ENCODE measurements around the gene ITPRID2.
A peak's percentile ranks its signal among the peaks of the same experiment; 100 is the strongest.

Gene ITPRID2

DNA sequence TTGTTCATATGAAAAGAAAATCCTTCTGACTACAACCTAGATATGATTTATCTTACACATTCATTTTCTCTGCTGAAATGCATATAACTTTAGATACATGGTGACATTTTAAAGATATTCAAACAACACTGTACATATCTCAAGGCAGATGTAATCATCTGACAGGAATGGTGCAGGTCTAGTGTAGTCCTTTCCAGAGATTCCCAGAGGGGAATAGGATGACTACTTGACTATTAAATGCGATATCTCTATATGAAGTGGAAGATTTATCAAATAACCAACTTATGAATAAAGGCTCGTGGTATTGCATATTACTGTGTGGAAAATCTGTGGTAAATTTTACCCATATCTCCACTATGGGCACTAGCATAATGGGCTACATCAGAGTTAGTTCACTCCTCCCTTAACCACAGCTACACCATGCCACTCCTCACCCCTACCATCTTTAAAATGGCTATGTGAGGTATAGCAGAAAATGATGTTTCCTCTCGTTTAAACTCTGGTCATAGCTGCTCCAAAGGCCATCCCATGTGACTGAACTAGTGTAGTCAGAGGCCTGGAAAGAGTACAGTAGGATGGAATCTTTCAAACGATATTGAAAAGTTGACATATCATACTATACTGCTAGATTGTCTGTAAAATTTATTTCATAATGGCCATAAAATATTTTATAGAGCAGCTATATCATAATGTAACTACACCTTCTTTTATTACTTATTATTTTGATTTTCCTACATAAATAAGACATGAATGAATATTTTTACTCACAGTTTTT is 9.1 kb upstream of the ITPRID2 start:
- DNase-seq, result no peak

DNA sequence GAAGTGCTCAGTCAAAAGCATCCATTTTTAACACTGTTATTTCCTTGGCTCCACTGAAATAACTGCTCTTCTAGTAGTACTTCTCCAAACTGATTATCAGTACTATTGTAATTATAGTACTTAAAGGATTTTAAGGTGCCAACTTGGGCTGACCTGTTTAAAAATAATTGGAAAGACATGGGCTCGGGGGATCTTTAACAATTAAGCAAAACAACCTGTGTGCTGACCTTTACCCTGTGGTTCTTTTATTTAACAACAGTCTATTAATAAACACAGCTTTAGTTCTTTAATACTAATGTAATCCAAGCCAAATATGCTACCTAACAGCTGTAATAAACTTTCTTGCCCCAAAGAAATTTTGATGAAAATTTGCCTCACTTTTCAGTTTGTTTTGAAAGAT is 6.9 kb upstream of the ITPRID2 start:
- no peak for DNase-seq

DNA sequence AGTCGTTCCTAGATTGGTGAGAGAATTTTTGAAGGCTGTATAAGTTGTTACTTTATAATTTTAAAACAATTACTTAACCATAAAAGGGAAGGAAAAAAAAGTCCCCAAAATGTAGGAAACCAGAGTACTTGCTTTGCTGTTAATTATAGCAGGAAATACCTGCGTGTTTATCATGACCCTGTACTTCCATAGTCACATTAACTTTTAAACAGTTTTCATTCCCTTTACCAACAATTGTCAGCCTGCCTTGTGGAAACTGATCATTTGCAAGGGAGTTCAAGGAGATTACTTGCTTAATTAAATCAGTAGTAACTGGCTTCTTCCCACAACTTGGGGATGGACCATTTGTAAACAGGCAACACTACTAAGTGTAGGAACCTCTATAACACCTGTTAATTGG is 6.4 kb upstream of the ITPRID2 start:
- no peak for DNase-seq

DNA sequence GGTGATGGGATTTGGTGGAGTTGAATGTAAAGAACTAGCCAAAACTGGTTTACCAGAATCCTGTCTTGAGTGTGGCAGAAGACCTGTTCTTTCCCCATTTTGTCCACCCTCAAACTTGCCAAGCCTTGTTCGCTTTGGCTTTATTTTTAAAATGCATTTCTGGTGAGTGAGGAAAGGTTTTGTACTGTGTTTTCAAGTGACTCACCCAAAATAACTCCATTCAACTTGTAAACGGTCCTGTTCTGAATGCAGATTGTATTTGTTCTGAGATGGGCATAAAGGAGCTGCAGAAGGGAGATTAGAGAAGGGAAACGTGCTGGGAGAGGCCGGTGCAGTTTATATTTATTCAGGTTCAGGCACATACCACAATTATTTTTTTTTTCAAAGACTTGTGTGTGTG is 5.3 kb upstream of the ITPRID2 start:
- DNase-seq, result no peak

DNA sequence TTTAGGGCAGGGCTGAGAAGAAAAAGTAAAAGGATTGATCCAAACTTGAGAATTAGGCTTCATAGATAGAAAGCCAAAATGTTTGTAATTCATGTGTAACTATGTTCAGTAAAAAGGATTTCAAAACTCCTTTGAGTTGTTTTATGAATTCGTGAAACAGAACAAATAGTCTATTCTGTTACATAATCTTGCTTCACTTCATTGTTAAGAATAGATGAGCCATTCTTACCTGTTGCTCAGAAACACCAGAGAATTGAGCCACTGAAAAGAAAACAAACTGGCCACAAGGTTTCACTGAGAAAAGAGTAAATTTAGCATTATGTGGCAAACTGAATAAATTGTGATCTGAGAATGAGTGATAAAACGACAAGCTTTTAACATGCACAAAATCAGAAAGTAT is 4.5 kb upstream of the ITPRID2 start:
- DNase-seq, result no peak

DNA sequence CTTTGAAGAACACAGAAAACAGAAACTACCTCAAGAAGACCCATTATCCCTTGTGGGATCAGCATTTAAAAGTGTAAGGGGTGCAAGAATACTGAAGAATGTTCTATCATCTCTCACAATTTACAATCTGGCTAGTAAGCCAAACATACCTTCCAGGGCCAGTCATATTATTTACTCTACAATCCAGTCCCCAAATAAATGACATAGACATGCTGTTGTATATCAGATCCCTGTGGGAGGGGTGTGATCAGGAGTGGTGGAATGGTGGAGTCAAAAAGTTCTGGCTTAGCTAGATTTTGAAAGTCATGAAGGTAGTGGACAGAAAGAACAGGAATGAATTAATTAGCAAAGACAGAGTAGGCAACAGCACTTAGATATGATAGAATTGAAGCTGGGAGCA is 1.8 kb upstream of the ITPRID2 start:
- DNase-seq, result no peak

DNA sequence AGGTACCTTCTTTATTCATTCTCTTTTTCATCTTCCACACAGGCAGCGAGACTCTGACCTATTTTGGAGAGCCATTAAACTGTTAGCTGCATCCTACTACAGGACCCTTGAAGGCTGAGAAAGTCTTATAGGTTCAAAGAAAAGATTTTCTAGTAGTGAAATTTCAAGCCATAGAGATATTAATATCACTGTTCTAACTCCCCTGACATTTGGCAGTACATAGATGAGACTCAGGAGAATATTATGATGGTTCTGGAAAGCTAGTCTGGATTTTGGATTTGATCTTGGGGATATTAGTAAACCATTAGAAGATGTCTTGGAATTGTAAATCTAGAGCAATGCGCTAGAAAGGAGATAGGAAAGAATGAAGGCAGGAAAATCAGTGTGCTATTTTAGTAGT is 1.3 kb upstream of the ITPRID2 start:
- no peak for DNase-seq

DNA sequence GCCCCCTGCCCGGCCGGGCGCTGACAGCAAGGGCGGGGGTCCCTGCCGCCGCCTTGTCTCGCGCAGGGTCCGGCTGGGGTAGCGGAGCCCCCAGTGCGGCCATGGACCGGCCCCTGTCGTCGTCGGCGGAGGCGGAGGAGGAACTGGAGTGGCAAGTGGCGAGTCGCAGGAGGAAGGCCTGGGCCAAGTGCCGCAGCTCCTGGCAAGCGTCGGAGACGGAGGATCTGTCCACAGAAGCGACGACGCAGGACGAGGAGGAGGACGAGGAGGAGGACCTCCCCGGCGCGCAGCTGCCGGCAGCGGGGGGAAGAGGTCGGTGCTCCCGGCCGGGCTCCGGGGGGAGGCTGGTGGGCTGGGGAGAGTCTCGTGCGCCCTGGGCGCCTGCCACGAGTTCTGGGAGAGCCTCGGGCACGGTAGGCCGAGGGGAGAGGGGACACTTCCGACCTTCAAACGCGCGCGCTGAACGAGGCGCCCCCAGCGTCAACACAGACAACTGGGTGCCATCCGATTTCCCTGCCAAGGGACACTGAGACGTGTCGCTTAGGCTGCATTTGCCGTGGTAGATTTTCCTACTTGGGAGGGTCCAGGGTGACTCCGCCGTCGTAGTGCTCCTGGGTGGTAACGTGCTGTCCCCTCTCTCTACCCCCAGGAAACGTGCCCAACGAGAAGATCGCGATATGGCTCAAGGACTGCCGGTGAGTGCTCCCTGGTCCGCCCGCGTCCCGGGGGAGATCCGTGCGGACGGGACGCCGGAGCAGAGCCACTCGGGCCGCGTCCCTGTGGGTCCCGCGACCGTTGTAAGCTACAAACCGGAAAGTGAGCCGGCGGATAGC is 652 bp downstream of the ITPRID2 start:
- peak; percentile 23 for DNase-seq

DNA sequence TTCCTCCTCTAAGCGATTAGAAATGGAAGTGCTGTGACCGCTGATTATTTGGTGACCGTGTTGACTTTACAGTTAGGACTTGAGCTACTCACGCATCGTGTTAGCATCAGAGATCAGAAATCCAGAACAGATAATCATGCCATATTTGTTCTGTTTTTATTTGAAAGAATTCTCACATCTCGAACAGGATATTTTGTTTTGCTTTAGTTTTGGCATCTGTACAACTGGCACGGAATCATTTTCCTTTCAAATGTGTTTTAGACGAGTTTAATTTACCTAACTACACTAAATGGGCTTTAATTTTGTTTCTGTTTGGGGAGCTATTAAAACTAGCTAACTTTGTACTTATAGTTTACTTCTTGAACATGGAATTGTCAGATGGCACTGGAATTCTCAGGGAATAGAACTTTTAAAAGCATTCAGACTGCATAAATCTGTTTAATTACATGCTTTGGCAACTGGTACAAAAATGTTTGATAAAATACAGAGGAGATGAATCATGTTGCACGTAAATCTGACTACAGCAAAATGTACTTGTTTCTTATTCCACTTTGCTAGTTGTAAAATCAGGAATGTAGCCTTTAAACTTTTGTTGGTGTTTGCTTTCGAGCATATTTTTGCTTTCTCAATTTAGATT is 1.4 kb downstream of the ITPRID2 start:
- DNase-seq, result no peak

DNA sequence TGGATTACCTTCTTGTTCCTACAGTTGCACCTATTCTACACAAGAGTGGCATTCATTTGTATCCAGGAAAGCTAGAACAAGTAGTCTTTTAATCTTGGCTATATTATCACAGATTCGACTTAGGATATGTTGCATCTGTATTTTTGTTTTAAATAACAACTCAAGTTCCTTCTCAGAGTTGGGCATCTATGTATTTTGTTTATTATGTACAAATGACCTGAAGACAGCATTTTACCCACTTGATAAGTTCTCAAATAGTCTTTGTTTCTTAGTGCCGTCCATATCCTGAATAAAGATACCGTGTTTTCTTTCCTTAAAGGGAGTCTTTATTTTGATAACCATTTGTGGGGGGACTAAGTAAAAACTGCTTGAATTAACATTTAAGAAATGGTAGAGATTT is 2.9 kb downstream of the ITPRID2 start:
- no peak for DNase-seq

DNA sequence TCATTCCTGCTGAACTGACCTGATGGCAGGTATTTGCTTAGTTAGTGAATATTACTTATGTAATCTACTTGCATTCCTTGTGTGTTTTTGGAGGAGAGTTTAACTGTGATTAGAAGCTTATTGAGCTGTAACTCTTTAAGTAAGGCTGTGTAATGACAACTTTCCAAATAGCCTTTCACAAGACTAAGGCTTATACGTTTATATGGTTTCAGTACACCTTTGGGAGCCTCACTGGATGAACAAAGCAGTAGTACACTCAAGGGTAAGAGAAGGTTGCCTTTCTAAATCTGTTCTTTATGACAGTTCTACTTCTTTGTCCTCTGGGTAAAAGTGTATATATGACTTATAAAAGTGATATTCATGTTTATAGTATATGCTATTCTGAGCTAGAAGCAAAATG is 4.3 kb downstream of the ITPRID2 start:
- no peak for DNase-seq

DNA sequence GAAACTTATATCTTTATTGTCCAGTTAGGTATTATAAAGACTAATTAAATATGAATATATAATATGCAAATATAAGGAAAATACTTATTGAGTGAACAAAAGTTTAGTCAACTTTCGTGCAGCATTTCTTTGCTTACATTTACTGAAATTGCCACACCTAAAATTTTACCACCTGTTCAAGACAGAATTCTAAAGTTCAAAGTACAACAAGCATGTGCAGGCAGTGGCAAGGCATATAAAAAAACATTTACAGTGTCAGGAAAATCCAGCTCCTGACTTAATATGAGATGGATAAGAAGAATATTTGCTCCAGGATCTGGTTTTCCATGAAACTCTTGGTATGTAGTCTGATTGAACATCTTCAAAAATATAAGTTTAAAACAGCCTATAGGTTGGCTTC is 4.8 kb downstream of the ITPRID2 start:
- no peak for DNase-seq

DNA sequence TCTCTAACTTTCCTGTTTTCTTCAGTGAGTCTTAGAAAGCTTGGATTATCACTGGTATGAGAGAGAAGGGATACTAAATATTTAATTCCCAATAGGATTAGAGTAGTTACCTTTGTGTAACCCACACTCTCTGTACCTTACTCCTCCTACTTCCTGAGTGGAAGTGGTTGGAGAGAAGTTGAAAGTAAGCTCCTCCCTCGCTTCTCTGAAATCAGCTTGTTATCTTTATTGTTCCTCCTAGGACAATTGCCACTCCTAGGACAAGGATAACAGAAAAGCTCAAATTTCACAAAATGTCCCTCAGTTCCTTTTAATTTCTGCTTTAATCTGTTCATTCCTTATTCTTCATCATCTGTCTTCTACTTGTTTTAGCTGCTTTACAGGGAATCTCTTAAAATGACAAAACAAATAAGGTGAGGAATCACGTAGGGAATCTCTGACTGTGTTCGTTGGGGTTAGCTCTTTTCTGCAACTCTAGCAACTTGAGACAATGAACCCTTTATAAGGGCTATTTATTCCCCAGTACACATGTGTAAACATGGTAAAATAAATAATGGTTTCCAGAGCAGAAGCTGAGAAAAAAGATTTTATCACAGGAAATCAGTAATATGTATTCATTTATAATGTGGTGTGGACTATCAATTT is 8.6 kb downstream of the ITPRID2 start:
- no peak for DNase-seq

DNA sequence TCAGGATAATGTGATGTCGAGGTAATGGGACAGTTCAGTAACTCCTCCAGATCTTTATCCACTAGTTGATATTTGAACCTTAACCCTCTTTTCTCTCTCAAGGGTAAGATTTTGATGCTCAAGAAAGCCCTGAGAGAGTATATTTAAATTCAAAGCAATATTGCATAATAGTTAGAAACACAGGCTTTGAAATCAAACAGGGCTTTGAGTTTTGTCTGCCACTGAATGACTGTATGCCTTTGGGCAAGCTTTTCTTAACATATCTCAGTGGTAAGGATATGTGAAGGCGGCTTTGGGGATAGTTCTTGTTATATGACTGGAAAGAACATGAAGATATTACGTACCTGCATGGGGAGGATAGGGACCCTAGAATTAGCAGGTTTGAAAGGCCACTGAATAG is 11.1 kb downstream of the ITPRID2 start:
- no peak for DNase-seq

DNA sequence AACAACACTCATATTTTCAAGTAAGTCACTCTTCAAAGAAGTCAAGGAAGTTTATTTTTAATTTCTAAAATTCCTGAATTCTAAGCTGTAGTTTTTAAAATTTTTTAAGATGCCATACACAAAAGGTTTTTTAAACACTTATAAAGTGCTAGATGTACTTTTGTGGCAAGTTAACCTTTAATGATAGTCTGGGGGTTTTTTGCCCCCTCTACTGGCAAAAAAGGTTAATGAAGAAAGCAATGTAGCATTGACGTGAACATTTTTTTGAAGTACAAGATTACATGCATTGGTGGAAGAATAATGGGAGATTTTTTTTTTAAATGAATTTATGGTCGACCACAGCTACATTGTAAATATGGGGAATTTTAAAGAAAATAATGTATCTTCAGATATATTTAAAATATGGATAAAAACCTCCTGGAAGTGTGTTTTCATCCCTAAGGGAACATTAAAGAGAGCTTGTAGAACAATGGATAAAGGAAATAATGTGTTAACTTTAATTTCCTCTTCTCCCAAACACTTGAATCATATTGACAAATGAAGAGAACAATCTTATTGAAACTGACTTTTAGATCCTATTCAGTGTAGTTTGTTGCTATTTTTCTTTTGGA is 12.6 kb downstream of the ITPRID2 start:
- no peak for DNase-seq

DNA sequence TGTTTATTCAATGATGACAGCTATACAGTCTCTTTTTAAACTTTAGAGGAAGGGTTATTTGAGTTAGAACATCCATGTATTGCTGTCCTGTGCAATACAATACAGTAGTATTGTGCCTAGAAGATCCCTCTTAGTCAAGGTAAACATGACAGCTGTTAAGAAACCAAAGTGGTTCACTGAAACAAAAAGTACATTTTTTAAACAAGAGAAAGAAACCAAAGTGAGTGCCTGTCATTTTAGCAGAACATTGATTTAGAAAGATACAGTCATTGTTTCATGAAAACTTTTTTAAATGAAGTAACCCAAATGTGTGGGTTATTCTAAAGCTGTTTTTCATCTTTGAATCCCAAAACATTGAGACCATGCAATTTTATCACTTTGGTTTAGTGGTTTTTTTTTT is 15.5 kb downstream of the ITPRID2 start:
- DNase-seq, result no peak

DNA sequence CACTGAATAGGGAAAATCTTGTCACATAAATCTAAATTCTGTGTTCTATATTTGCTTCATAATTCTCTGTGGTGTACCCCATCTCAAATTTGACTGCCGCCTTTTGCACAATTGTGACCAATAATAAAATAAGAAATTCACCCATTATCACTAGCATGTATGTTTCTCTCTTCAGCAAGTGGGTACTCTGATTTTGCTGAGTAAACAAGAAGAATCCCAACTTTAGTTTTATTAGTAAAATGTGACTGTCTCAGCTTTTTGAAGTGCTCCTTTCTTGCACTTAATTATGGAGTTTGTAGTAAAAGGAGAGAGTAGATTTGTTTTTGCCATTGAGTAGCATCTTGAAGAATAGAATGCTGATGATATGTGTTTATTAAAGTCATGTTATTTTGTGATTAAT is 16.1 kb downstream of the ITPRID2 start:
- DNase-seq, result no peak

DNA sequence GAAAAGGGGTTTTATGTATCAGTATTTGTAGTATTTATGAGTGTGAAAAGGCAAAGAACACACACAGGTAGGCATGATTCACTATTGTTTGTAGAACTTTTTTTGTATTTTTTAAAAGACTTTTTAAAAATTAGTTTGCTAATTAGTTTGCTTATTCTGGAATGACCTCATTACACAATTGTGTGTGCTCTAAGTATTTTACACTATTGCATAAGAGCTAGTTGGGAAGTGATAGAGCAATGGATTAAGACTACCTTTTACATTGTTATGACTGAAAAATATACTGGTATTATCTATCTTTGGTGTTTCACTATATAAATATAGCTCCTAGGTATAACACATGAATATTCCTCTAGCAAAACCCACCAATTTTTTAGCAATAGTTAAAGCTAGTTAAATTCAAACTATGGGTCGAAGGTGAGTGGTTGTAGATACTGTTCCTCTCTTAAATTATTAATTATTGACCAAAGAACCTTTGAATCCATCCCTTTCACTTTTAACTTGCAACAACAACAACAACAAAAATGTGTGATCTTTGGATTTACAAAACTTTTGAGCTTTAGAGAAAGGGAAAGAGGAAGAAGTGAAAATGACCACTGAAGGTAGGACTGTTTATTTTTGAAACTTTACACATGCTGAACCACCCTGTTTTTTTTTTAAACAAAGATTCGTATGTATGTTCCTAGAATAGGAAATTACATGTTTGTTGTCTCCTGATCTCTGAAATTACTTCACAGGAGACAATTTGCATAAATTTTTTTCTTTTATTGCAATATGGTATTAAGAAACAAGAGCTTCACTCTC is 18.7 kb downstream of the ITPRID2 start:
- DNase-seq, result no peak

DNA sequence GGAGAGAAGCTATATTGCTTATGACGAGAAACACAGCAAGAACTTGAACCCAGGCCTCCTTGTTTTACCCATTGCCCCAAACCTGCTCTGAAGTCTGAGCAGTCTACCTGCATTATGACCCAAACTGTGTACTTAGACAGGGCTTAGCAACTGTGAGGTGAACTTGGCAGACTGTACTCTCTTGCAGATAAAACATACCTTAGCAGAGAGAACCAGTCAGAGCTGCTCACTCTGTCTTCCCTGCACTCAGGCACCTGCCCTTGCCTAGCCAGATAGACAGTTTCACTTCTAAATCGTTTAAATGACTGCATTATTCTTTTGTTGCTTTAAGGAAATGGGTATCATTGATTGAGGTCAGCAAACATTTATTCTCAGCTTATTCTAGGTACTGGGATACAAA is 20.3 kb downstream of the ITPRID2 start:
- DNase-seq, result no peak

DNA sequence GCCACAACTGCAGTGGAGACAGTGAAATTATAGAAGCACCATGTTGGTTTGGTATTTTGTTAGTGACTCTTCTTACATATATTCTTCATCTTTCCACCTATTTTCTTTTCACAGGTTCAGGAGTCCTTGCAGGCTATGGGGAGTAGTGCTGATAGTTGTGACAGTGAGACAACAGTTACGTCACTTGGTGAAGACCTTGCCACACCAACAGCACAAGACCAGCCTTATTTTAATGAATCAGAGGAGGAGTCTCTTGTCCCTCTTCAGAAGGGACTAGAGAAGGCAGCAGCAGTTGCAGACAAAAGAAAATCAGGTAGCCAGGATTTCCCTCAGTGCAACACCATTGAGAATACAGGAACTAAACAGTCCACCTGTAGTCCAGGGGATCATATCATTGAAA is 23.6 kb downstream of the ITPRID2 start:
- DNase-seq, result no peak

DNA sequence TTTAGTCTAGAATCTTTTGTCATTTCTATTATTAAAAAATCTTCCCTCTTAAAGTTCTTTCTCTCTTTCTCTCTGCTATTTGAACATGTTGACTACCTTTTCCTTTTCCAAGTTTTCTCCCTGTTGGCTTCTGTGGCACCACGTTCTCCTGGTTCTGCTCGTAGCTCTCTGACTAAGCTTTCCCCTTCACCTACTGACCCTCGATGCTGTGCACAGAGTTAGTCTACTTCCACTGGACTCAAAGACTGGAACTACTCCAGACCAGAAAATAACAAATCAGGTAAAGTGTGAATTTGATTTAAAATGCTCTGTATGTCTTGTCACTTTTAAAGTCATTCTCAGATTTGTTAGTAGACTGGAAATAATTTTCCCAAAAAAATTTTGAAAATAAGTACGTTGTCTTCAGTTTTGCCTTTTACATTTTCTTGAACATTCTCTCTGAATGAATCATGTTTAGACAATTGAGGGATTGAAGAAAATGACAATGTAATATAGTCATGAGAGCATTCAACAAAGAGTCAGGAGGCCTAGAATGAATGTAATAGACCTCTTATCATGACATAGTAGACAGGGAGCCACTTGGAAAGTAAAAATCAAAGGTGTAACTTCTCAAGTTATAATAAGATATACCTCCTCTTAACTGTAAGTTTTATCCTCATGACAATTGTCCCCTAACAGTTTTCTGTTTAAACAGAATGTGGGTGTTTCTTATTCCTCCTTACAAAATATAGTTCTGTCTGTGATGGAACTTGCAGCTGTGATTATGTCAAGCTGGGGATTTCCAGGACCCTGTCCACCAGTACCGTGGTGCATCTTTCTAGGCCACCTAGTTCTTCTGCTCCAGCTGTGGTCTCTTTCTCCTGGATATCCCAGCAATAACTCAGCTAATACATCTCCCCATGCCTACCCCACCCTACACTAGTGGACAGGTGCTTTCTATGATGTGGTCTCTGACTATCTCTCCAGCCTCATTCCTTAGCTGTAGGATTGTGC is 25.5 kb downstream of the ITPRID2 start:
- no peak for DNase-seq

Measured in activated gamma-delta T cell (primary cell).